Gastrocnemius medialis (tissue), 4 donors: ENCODE data around the gene ZBTB16. TPM values are rescaled to one million over a fixed set of nuclear protein-coding genes. Genes with fewer than 3 reads are reported as not detected.
A peak's percentile ranks its signal among the peaks of the same experiment; 100 is the strongest.

Experiments
- ATAC-seq, 2 donors: fragments of 150-250 bp; one replicate each; pipeline ENCODE4 v1.9.1; 2016
- DNase-seq, 2 donors: peaks; one replicate each; pipeline ENCODE4 v3.0.0-alpha.2; 2019
- H3K27ac ChIP-seq, 4 donors: fragments of 200-600 bp; sonication (generic); 1 replicate in 1 of 4; 2 replicates in 3 of 4; pipeline ENCODE4 v1.5.1; 2016 to 2018; ENCODE audit warnings: mild to moderate bottlenecking in 2 of 4, moderate library complexity in 1 of 4
- H3K27me3 ChIP-seq, 3 donors: fragments of 200-600 bp; sonication (generic) in 2 of 3; 1 replicate in 1 of 3; 2 replicates in 2 of 3; pipeline versions ENCODE4 v1.5.1 to v1.6.0; 2016 to 2019; ENCODE audit warnings: mild to moderate bottlenecking in 1 of 3, moderate library complexity in 1 of 3
- H3K36me3 ChIP-seq, 2 donors: fragments of 200-600 bp; sonication (generic) in 1 of 2; one replicate each; pipeline ENCODE4 v1.5.1; 2017 to 2018
- H3K4me1 ChIP-seq, 2 donors: fragments of 200-600 bp; sonication (generic) in 1 of 2; one replicate each; pipeline ENCODE4 v1.5.1; 2016 to 2017; ENCODE audit warnings: mild to moderate bottlenecking in 2 of 2
- H3K4me3 ChIP-seq, 4 donors: fragments of 200-600 bp; sonication (generic) in 3 of 4; 1 replicate in 1 of 4; 2 replicates in 3 of 4; pipeline ENCODE4 v1.5.1; 2016 to 2019; ENCODE audit warnings: mild to moderate bottlenecking in 2 of 4
- H3K9me3 ChIP-seq, 3 donors: fragments of 200-600 bp; sonication (generic) in 2 of 3; 1 replicate in 1 of 3; 2 replicates in 2 of 3; pipeline ENCODE4 v1.5.1; 2016 to 2019
- POLR2A ChIP-seq, 2 donors: fragments of 450-650 bp; IDR thresholded peaks; one replicate each; pipeline ENCODE4 v1.6.1; 2017; ENCODE audit warnings: antibody characterized with exemption in 2 of 2, mild to moderate bottlenecking in 2 of 2, moderate library complexity in 2 of 2
- in situ Hi-C, 4 donors: fragments of 200-750 bp; cut with MboI; loops; one replicate each; pipeline versions ENCODE4 v1.15.0 to v1.8.0; 2017; ENCODE audit warnings: low sequenced_read_pairs in 4 of 4
- intact Hi-C: fragments of 100-400 bp; cut with DNase I; formaldehyde crosslinking; loops from one replicate; pipeline ENCODE4 v1.15.1; 2023; ENCODE audit warnings: low total_unique reads
- total RNA-seq, 4 donors: library from RNA; depleted of rRNA; stranded (reverse); fragments of >200 nt; gene quantifications; one replicate each; pipeline versions ENCODE4 v1.1.0 to v1.2.3, GENCODE V29; 2016
- TF ChIP-seq, protein P1 (sequence below), 5 experiments: fragments of 450-650 bp in 3 of 5; fragments of 200-600 bp in 2 of 5; sonication (generic) in 2 of 5; IDR thresholded peaks in 4 of 5; conservative IDR thresholded peaks in 1 of 5; 1 replicate in 4 of 5; 2 replicates in 1 of 5; pipeline ENCODE4 v1.5.1; 2016 to 2019; ENCODE audit warnings: antibody characterized with exemption in 5 of 5, mild to moderate bottlenecking in 3 of 5, moderate library complexity in 3 of 5

The ZBTB16 gene
- total RNA-seq, 4 donors from 2014 or later, result 156 to 250 (median 196) TPM

DNA sequence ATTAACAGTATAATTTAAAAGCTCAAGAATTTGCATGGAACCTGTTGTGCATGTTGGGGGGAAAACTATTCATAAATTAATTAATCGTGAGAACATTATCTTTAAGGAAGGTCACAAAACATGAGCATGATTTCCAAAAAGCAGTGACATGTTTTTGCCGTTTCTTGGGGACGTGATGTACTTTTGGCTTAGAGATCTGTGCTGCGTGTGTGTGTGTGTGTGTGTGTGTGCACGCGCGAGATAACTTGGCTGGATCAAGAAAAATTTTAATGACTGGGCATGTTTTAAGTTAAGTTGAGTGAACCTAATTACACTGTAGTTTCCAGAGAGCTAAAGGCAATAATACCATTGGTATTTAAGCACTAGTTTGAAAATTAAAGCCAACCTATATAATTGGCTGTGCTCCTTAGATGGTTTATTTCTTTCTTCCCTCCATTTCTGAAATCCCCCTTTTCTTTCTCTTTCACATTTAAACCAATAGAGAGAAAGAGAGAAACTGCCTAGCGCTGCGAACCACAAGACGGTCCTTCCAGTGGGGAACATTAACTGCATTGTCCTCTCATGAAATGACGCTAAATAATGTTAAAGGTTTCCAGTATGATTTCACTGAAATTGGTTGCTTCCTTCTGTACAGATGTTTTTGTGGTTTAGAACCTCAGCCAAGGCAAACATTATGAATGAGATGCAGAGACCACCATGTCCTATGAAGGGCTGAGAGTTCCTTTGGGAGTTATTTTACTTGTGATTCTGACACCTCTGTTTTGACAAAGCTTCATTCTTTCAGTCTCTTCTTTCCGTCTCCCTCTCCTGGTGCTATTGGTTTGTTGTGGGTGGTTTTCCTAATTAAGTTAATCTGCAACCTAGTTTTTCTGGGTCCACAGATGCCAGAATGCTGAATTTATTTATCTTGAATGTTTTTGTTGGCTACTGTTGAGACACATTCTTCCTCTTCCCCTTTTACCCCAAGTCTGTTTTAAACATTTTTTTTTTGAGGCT lies 51.7 kb downstream of the ZBTB16 start:
- Histone ChIP-seq H3K36me3 (no peaks in the 10 kb centered on the region), H3K27me3 (no peaks in the 10 kb centered on the region), H3K9me3 (no peaks in the 10 kb centered on the region), H3K27ac (peak overlapping the region; percentile 94 to 99 (median 96)), H3K4me1 (peaks cover 97 to 99% of the 10 kb centered on the region in 2 donors), H3K4me3 (peak overlapping the region; percentile 28 to 37 (median 30))
- intact Hi-C loops (no loop called here), in situ Hi-C loops (no loop called here)
- ATAC-seq (peak; percentile 21 to 59), DNase-seq (peak; percentile 39 to 61)
- TF ChIP-seq, protein P1, sequence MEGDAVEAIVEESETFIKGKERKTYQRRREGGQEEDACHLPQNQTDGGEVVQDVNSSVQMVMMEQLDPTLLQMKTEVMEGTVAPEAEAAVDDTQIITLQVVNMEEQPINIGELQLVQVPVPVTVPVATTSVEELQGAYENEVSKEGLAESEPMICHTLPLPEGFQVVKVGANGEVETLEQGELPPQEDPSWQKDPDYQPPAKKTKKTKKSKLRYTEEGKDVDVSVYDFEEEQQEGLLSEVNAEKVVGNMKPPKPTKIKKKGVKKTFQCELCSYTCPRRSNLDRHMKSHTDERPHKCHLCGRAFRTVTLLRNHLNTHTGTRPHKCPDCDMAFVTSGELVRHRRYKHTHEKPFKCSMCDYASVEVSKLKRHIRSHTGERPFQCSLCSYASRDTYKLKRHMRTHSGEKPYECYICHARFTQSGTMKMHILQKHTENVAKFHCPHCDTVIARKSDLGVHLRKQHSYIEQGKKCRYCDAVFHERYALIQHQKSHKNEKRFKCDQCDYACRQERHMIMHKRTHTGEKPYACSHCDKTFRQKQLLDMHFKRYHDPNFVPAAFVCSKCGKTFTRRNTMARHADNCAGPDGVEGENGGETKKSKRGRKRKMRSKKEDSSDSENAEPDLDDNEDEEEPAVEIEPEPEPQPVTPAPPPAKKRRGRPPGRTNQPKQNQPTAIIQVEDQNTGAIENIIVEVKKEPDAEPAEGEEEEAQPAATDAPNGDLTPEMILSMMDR (IDR thresholded peaks at IDR 0.05 in 4 of 5, conservative IDR thresholded peaks at IDR 0.05 in 1 of 5), result no peak
- TF ChIP-seq POLR2A (IDR thresholded peaks at IDR 0.05), result peak in 1 of 2 donors; percentile 19

- Histone ChIP-seq H3K4me3 (peak overlapping the region in 1 of 4 donors; percentile 0), H3K9me3 (no peaks in the 10 kb centered on the region), H3K4me1 (peaks cover 96 to 99% of the 10 kb centered on the region in 2 donors), H3K27me3 (no peaks in the 10 kb centered on the region), H3K27ac (peak overlapping the region; percentile 94 to 99 (median 96)), H3K36me3 (no peaks in the 10 kb centered on the region)
- DNase-seq (peak in 1 of 2 donors; percentile 24), ATAC-seq (peak in 1 of 2 donors; percentile 5)
- in situ Hi-C loops, result no loop called here
- intact Hi-C loops, result no loop called here
- TF ChIP-seq, protein P1 (IDR thresholded peaks at IDR 0.05 in 4 of 5, conservative IDR thresholded peaks at IDR 0.05 in 1 of 5), result no peak
- TF ChIP-seq POLR2A (IDR thresholded peaks at IDR 0.05), result no peak
Measured at GRCh38 chr11:114115451-114115928, 56.0 kb downstream of the ZBTB16 start.

- H3K27me3 ChIP-seq, result no peaks in the 10 kb centered on the region
- no peak for TF ChIP-seq POLR2A (IDR thresholded peaks at IDR 0.05)
- TF ChIP-seq, protein P1 (IDR thresholded peaks at IDR 0.05 in 4 of 5, conservative IDR thresholded peaks at IDR 0.05 in 1 of 5), result no peak
- no peaks in the 10 kb centered on the region for H3K9me3 ChIP-seq
- ATAC-seq (no peak), DNase-seq (no peak)
- peaks cover 97 to 100% of the 10 kb centered on the region in 2 donors for H3K4me1 ChIP-seq
- H3K27ac ChIP-seq, result peak overlapping the region; percentile 94 to 99 (median 96)
- no peak overlapping the region for H3K4me3 ChIP-seq
- intact Hi-C loops, result no loop called here
- no peaks in the 10 kb centered on the region for H3K36me3 ChIP-seq
- in situ Hi-C loops, result no loop called here
Measured at GRCh38 chr11:114116357-114116756, 56.8 kb downstream of the ZBTB16 start.

DNA sequence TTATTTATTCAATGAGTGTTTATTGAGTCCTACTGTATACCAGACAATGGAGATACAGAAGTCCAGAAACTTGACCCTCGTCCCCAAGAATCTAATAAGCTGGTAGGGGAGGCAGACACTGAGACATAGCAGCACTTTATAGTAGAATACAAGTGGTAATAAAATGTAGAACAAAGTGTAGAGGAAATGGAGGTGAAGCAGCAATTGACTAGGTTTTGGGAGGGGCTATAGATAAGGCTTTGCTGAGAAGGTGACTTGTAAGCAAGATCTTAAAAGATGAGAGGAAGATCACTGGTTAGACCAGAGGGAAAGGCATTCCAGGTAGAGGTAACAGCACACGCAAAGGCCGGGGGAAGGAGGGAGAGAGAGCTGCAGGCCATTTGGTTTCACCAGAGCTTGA lies 57.3 kb downstream of the ZBTB16 start:
- DNase-seq (no peak), ATAC-seq (no peak)
- no peaks in the 10 kb centered on the region for H3K27me3 ChIP-seq
- no peaks in the 10 kb centered on the region for H3K36me3 ChIP-seq
- H3K9me3 ChIP-seq, result no peaks in the 10 kb centered on the region
- H3K4me3 ChIP-seq, result no peak overlapping the region
- intact Hi-C loops, result no loop called here
- H3K4me1 ChIP-seq, result peaks cover 97 to 100% of the 10 kb centered on the region in 2 donors
- in situ Hi-C loops, result no loop called here
- H3K27ac ChIP-seq, result peak overlapping the region; percentile 94 to 99 (median 96)
- TF ChIP-seq, protein P1 (IDR thresholded peaks at IDR 0.05 in 4 of 5, conservative IDR thresholded peaks at IDR 0.05 in 1 of 5), result no peak
- TF ChIP-seq POLR2A (IDR thresholded peaks at IDR 0.05), result no peak
